HG03469 (cell line): Measurements from ENCODE around the gene SLC22A17.
"Not testable (repeated sequence)": the region's sequence is repeated elsewhere in the genome, so short reads cannot be mapped to it uniquely, and the experiment has no call there.

Source experiments
- ATAC-seq: cut with Tn5 transposase; IDR thresholded peaks from one replicate; pipeline ENCODE4 v1.9.1; 2021; ENCODE audit warnings: mild to moderate bottlenecking, moderate library complexity, moderate number of reproducible peaks; ENCODE audit not compliant: unreplicated experiment

Gene SLC22A17

DNA sequence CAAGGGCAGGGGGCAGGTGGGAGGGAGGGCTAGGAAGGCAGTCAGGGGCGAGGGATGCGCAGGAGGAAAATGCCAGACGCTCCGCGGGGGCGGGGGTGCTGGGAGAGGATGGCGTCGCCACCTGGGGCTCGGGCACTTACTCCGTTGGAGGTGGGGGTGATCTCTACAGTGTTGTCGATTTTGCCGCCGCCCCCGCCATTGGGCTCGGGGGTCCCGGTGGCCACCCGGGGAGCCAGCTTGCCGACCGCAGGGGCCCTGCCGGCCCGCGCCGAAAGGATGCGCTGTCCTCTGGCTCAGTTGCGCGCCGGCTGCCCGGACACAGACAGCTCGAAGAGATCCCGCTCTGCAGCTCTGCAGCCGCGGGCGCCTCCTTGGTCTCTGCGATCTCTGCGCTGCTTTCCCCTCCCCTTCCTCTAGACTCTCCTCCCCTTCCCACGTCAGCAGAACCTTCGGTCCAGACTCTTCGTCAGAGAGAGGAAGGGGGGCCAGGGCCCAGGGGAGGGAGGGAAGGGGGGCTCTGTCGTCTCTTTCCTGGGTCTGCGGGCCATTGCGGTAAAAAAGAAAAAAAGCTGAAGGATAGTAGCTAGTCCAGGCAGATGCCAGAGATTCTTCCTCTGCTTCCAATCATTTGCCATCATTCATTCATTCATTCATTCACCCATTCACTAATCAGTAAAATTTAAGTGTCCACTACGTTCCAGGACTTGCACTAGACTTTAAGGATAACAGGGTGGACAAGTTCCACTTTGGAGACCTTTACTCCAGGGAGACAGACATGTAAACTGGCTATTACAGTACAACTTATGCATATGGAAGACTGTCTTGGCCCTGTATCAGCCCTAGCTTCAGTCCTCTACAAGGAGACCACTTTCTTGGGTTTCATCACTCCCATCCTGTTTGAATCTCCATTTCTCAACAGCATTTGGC, at the start of gene SLC22A17:
Gene SLC22A17, minus strand, starts transcription at position 382 of the 927 bp plus-strand sequence.
- no peak for ATAC-seq

- no peak for ATAC-seq
Observed at GRCh38 chr14:23401291-23401690, 48.6 kb upstream of the SLC22A17 start.

- ATAC-seq, result not testable (repeated sequence)
Observed at GRCh38 chr14:23400496-23401149, 47.9 kb upstream of the SLC22A17 start.

DNA sequence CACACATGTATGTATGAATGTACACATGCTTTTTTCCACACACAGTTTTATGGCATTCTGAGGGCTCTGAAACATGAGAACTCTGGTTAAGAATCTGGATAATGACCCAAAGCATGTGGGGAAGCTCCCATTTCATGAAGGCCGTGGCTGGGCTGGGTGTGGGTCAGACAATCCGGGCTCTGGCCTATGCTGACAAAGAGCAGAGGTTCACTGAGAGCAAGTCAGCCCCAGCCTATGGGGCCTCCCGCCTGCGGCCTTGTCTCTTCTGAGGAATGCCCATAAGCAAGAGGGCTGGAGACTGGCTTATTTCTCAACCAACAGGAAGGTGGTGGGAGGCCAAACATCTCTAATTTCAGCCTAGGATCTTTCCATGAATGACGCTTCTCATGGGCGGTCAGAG, 46.9 kb upstream of the SLC22A17 start:
- ATAC-seq, result no peak

- ATAC-seq, result no peak
Observed at GRCh38 chr14:23399136-23399535, 46.4 kb upstream of the SLC22A17 start.

DNA sequence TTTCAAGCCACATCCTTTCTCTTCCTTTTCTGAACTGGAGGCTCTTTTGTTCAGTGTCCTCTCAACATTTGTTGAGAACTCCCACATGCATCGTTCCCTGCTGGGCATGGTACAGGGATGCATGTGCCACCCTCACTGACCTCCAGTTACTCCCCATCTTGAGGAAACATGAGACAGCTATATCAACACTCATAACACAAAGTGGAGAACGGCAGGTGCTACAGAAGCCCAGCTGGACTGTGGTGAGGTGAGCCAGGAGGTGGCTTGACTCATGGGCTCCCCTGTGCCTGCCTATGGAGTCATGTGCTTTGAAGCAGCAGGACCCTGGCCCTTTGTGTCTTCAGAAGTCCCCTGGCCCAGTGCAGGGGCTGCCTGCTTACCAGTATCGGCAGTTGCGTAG, 45.7 kb upstream of the SLC22A17 start:
- ATAC-seq, result no peak

DNA sequence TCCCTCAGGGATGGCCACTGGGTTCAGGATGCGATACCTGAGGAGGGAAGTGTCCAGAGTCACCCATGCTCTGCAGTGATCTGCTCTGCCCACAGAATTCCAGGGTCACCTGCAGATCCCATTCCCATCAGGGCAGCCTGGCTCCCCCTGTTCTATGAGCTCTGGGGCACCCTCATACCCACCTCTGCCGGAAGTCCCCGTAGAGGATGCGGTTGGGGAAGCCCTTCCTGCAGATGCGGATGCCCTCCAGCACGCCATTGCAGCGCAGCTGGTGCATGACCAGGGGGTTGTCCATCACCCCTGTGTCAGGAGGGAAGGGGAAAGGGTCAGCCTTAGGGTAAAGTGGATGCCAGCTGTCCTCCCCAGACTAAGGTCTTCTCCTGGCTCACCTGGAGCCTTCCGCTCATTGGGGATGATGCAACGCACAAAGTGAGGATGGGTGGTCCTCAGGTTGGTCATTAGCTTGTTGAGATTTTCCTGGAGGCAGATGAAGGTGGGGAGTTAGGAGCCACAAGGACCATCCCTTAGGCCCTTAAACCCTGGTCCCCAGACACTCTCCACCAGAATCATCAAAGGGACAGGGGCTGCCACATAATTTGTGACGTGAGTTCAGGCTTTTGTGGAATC, 44.2 kb upstream of the SLC22A17 start:
- no peak for ATAC-seq

DNA sequence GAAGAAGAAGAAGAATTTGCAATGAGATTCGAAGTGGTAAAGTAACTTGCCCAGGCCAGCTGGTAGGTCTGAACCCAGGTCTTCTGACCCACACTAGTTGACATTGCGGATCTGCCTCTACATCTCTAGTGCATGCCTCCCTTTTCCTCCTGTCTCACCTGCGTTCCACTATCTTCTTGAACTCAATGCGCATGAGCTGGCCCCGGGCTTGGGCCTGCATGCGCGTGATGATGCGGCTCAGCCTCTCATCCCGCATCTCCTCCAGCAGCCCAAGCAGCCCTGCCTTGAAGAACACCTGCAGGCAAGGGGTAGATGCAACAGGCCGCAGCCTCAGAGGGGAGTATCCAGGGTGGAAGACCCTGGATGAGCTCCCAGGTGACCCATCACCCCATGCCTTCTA, 43.4 kb upstream of the SLC22A17 start:
- no peak for ATAC-seq

- ATAC-seq, result no peak
Observed at GRCh38 chr14:23392613-23393012, 39.9 kb upstream of the SLC22A17 start.

- not testable (repeated sequence) for ATAC-seq
Observed at GRCh38 chr14:23389871-23390270, 37.2 kb upstream of the SLC22A17 start.

DNA sequence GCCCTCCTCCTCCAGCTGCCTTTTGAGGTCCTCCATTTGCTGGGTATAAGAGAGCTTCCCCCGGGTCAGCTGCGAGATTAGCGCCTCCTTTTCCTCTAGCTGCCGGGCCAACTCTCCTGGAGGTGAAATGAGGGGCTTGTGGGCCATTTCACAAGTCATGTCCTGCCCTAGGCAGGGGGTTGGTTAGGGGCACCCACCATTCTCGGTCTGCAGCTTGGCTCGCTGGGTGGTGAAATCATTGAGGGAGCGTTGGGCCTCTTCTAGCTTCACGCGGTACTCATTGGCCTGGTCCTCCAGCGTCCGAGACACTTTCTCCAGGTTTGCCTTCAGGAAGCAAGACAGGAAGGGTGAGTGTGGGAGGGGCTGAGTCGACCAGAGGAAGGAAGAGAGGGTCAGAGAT, 36.7 kb upstream of the SLC22A17 start:
- no peak for ATAC-seq

DNA sequence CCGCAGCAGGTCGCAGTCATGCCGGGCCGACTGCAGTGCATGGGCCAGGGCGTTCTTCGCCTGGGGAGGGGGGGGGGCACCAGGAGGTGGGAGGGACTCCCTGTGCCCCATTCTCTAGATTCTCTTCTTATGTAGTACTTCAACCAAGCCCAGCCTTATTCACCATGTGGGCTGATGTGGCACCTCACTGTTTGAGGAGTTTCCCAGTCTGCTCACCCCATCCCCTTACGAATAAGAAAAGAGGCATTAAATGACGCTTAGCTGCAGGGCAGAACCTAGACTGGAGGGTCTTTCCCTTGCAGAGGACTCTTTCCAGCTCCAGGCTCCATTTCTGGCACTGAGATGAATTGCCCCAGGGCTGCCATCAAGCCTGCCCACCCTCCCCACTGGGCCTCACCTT, 36.3 kb upstream of the SLC22A17 start:
- no peak for ATAC-seq

DNA sequence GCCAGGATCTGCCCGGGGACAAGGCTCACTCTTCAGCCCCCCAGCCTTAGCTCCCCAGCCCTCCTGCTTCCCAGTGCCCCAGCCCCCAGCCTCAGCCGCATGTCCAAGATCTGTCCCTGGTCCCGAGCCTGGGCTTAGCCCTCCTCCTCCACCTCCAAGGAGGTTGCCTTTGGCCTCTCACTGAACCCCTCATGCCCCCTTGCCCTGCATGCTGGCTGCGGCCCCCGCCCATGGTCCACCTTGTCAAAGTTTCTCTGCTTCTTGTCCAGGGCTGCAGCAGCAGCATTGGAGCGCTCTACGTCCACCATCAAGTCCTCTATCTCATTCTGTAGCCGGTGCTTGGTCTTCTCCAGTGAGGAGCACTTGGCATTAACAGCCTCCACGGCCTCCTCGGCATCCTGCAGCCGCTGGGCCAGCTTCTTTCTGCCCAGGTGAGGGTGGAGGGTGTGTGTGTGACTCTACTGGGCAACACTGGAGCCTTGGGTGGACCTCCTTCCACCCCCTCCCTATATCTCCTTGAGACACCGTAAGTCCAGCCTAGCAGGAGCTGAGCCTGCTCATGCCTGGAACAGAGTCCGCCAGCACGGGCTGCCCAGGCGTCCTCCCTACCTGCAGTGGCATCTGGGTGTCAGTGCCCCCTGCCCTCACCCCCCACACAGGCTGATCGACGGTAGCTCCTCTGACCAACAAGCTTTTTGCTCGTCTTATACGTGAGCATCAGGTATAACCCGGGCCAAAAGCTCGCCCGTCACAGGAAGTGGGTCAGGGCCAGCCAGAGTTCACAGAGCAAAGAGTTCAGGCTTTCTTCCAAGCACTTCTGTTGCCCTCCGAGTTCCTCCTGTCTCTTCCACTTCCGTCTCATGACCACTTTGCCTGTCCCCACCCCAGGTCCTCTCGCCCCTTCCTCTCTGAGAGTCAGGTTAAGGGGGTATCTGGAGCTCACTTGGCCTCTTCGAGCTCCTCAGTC, 35.5 kb upstream of the SLC22A17 start:
- ATAC-seq, result no peak

GRCh38 chr14:23386999-23387398, 34.3 kb upstream of the SLC22A17 start:
- no peak for ATAC-seq

DNA sequence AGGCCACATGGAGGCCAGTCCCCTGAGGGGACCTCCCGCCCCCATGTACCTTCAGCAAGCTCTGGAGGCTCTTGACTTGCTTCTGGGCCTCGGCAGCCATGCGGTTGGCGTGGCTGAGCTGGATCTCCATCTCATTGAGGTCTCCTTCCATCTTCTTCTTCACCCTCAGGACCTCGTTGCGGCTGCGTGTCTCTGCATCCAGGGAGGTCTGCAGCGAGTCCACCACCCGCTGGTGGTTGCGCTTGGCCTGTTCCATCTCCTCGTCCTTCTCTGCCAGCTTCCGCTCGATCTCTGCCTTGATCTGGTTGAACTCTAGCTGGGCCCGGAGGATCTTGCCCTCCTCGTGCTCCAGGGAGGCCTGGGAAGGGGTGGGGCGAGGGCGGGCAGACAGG, 33.6 kb upstream of the SLC22A17 start:
- not testable (repeated sequence) for ATAC-seq

- ATAC-seq, result no peak
Observed at GRCh38 chr14:23385642-23386265, 33.1 kb upstream of the SLC22A17 start.

- no peak for ATAC-seq
Observed at GRCh38 chr14:23385244-23385641, 32.6 kb upstream of the SLC22A17 start.

DNA sequence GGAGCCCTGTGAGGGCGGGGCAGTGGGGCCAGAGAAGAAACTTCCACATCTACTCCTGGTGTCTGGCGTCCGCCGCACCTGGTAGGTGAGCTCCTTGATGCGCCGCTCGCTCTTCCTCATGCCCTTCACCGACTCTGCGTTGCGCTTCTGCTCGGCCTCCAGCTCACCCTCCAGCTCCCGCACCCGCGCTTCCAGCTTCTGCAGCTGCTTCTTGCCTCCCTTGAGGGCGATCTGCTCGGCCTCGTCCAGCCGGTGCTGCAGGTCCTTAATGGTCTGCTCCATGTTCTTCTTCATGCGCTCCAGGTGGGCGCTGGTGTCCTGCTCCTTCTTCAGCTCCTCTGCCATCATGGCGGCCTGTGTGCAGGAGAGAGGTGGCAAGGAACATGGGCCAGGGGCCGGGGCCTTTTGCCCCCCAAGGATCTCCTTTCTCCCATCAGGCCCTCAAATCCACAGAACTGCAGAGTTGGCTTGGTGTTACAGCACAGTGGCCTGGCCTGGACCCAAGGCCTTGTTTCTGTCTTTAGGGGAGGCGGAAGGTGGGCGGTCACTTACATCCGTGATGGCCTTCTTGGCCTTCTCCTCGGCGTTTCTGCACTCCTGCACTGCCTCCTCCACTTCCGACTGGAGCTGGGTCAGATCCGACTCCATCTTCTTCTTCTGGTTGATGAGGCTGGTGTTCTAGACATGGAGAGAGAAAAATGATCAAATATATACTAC, 31.8 kb upstream of the SLC22A17 start:
- ATAC-seq, result no peak

- ATAC-seq, result no peak
Observed at GRCh38 chr14:23382731-23383440, 30.2 kb upstream of the SLC22A17 start.
